ENCODE data around the gene RASSF1. TPM values are rescaled to one million over a fixed set of nuclear protein-coding genes. Genes with fewer than 3 reads are reported as not detected.

RASSF1 gene
- total and polyA plus RNA-seq, 2 donors from 2014 or later: 19.1 to 28.9 TPM

- peak; percentile 97 to 99 (median 99) for DNase-seq
- Histone ChIP-seq H3K9ac (ENCODE audit: low read length in 3 of 3) (peak within 1 kb of the TSS; percentile 30 to 84 (median 66)), H3K9me3 (ENCODE audit: control insufficient read depth in 2 of 3, insufficient read depth in 1 of 3, low read length in 3 of 3) (no peaks in the 10 kb centered on the region), H3K4me1 (ENCODE audit: control insufficient read depth in 2 of 3, insufficient read depth in 2 of 3, low read depth in 1 of 3, low read length in 3 of 3) (peaks cover 3 to 17% (median 16%) of the 10 kb centered on the region in 3 donors), H3K4me3 (ENCODE audit: low read length in 3 of 3) (peak within 1 kb of the TSS; percentile 66 to 88 (median 85)), H3K27me3 (ENCODE audit: control insufficient read depth, insufficient read depth, low read length) (no peaks in the 10 kb centered on the region), H3K27ac (ENCODE audit: low read depth in 2 of 2, low read length in 2 of 2) (peak within 1 kb of the TSS; percentile 78 to 88), H3K36me3 (ENCODE audit: control insufficient read depth in 2 of 3, insufficient read depth in 3 of 3, low read length in 3 of 3) (peaks cover 0 to 25% (median 9%) of the 10 kb centered on the region in 3 donors)
- intact Hi-C loops (cut with DNase I): no loop called here
- peak; percentile 92 for FAIRE-seq
- TF ChIP-seq, protein P1, sequence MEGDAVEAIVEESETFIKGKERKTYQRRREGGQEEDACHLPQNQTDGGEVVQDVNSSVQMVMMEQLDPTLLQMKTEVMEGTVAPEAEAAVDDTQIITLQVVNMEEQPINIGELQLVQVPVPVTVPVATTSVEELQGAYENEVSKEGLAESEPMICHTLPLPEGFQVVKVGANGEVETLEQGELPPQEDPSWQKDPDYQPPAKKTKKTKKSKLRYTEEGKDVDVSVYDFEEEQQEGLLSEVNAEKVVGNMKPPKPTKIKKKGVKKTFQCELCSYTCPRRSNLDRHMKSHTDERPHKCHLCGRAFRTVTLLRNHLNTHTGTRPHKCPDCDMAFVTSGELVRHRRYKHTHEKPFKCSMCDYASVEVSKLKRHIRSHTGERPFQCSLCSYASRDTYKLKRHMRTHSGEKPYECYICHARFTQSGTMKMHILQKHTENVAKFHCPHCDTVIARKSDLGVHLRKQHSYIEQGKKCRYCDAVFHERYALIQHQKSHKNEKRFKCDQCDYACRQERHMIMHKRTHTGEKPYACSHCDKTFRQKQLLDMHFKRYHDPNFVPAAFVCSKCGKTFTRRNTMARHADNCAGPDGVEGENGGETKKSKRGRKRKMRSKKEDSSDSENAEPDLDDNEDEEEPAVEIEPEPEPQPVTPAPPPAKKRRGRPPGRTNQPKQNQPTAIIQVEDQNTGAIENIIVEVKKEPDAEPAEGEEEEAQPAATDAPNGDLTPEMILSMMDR (IDR thresholded peaks at IDR 0.05; ENCODE audit: borderline replicate concordance, extremely low read depth, insufficient read depth): no peak
These were observed 48.2 kb downstream of the RASSF1 start, which contains the start of gene IFRD2 for GRCh38 chr3:50292159-50293078. Gene IFRD2 (minus strand): TSS chr3:50292429. CDS start chr3:50292274, 155 bp downstream.

DNA sequence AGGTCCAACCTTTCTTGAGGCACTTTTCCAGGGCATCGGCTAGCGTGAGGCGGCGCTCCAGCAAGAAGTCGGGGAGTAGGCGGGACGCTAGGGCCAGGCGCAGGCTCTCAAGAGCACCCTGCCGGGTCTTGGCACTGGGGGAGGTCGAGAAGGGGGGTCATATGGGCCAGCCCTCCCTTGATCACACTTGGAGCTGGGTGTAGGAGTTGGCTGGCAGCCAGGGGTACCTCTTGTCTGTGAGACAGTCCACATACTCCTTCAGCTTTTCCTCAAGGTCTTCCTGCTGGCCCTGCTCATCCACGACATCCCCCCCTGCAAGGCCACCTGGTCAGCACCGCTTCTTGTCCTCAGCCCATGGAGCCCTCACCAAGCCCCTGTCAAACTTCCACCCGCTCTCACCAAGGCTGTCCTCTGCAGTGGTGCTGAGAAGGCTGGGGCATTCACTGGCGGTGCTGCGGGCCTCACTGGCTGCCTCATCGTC is 50.4 kb downstream of the RASSF1 start:
- Histone ChIP-seq H3K9me3 (ENCODE audit: control insufficient read depth in 2 of 3, insufficient read depth in 1 of 3, low read length in 3 of 3) (no peaks in the 10 kb centered on the region), H3K4me1 (ENCODE audit: control insufficient read depth in 2 of 3, insufficient read depth in 2 of 3, low read depth in 1 of 3, low read length in 3 of 3) (peaks cover 3 to 17% (median 16%) of the 10 kb centered on the region in 3 donors), H3K27me3 (ENCODE audit: control insufficient read depth, insufficient read depth, low read length) (no peaks in the 10 kb centered on the region), H3K36me3 (ENCODE audit: control insufficient read depth in 2 of 3, insufficient read depth in 3 of 3, low read length in 3 of 3) (peaks cover 0 to 25% (median 9%) of the 10 kb centered on the region in 3 donors), H3K4me3 (ENCODE audit: low read length in 3 of 3) (no peak overlapping the region), H3K9ac (ENCODE audit: low read length in 3 of 3) (no peak overlapping the region), H3K27ac (ENCODE audit: low read depth in 2 of 2, low read length in 2 of 2) (no peak overlapping the region)
- DNase-seq (peak in 1 of 5 donors; percentile 56), FAIRE-seq (no peak)
- intact Hi-C loops (cut with DNase I): no loop called here
- TF ChIP-seq, protein P1 (IDR thresholded peaks at IDR 0.05; ENCODE audit: borderline replicate concordance, extremely low read depth, insufficient read depth): no peak

DNA sequence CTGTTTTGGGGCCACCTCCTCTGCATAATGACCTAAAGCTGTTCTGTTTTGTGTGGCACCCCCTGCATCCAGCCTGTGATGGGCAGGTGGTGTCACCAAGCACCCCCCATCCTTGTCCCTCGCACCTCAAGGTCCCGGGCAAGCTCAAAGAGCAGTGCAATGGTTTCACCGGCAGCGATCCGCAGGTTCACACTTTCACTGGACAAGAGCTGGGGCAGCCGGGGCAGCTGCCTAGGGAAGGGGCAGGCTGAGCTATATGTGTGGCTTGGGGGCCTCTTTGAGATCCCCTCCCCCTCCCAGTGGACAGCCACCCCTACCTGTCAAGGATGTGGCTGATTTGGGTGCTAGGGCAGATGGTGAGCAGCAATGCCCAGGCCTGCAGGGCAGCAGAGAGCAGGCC is 51.5 kb downstream of the RASSF1 start:
- Histone ChIP-seq H3K9me3 (ENCODE audit: control insufficient read depth in 2 of 3, insufficient read depth in 1 of 3, low read length in 3 of 3) (no peaks in the 10 kb centered on the region), H3K4me1 (ENCODE audit: control insufficient read depth in 2 of 3, insufficient read depth in 2 of 3, low read depth in 1 of 3, low read length in 3 of 3) (peaks cover 3 to 17% (median 16%) of the 10 kb centered on the region in 3 donors), H3K4me3 (ENCODE audit: low read length in 3 of 3) (no peak overlapping the region), H3K36me3 (ENCODE audit: control insufficient read depth in 2 of 3, insufficient read depth in 3 of 3, low read length in 3 of 3) (peaks cover 0 to 25% (median 9%) of the 10 kb centered on the region in 3 donors), H3K9ac (ENCODE audit: low read length in 3 of 3) (no peak overlapping the region), H3K27me3 (ENCODE audit: control insufficient read depth, insufficient read depth, low read length) (no peaks in the 10 kb centered on the region), H3K27ac (ENCODE audit: low read depth in 2 of 2, low read length in 2 of 2) (no peak overlapping the region)
- TF ChIP-seq, protein P1 (IDR thresholded peaks at IDR 0.05; ENCODE audit: borderline replicate concordance, extremely low read depth, insufficient read depth): no peak
- intact Hi-C loops (cut with DNase I): no loop called here
- FAIRE-seq (no peak), DNase-seq (peak in 1 of 5 donors; percentile 39)

Measured in kidney (tissue), 14 donors.